Activated T-cell treated with anti-CD3 and anti-CD28 coated beads, Interleukin-2, amount 50 U/mL, for 72 hours (primary cell): ENCODE measurements around the gene FIG4. TPM values are rescaled to one million over a fixed set of nuclear protein-coding genes. Genes with fewer than 3 reads are reported as not detected.
"Not testable (repeated sequence)": the region's sequence is repeated elsewhere in the genome, so short reads cannot be mapped to it uniquely, and the experiment has no call there.

Source experiments
- ATAC-seq, 2 donors: fragments of 150-1000 bp; cut with Tn5 transposase; replicated peaks in 1 of 2; 2 replicates each; pipeline ENCODE4 v1.10.0; 2021; ENCODE audit warnings: moderate library complexity in 2 of 2, mild to moderate bottlenecking in 1 of 2
- DNase-seq, 2 donors: peaks; one replicate each; pipeline ENCODE4 v3.0.0; 2021 to 2022; ENCODE audit warnings: mixed read lengths in 1 of 2
- H3K27ac Mint-ChIP-seq: one replicate; pipeline ENCODE4 v1.8.0; 2022; ENCODE audit warnings: mild to moderate bottlenecking, moderate library complexity, mixed read lengths
- H3K27me3 Mint-ChIP-seq: one replicate; pipeline ENCODE4 v1.8.0; 2022; ENCODE audit warnings: low read depth, mixed read lengths
- H3K36me3 Mint-ChIP-seq, 2 donors: one replicate each; pipeline ENCODE4 v1.8.0; 2022; ENCODE audit warnings: mixed read lengths in 2 of 2, mild to moderate bottlenecking in 1 of 2; ENCODE audit not compliant: insufficient read depth in 2 of 2
- H3K4me1 Mint-ChIP-seq: one replicate; pipeline ENCODE4 v1.8.0; 2022; ENCODE audit warnings: low read depth, mixed read lengths
- H3K4me3 Mint-ChIP-seq, 2 donors: one replicate each; pipeline ENCODE4 v1.8.0; 2022; ENCODE audit warnings: mild to moderate bottlenecking in 2 of 2, mixed read lengths in 2 of 2, moderate library complexity in 2 of 2
- H3K9me3 Mint-ChIP-seq, 2 donors: one replicate each; pipeline ENCODE4 v1.8.0; 2022; ENCODE audit warnings: mixed read lengths in 2 of 2
- total RNA-seq, 2 donors: library from RNA; stranded (reverse); gene quantifications; one replicate each; pipeline ENCODE4 v1.2.3, GENCODE V29; 2022

Gene FIG4
- total RNA-seq, 2 donors from 2014 or later, result 15.0 to 21.0 TPM

DNA sequence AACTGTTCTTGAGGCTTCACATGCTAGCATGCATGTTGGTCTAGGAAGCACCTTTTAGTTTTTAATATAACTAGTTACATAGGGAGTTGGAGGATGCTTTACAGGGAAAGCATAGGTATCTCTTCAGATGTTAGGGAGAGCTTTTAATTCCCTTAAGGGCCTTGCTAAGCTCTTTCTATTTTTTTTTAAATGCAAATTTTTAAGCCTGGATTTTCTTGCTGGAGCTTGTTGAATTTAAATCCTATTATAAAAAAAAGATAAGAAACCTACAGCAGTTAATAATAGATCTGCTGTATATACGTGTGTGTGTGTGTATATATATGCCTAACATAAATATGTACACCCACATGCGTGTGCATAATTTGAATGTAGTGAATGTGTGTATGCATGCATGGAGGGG lies 79.0 kb downstream of the FIG4 start:
- H3K9me3 Mint-ChIP-seq, result peaks cover 0 to 3% of the 10 kb centered on the region in 2 donors
- DNase-seq (no peak), ATAC-seq (no peak)
- H3K27me3 Mint-ChIP-seq, result no peaks in the 10 kb centered on the region
- peaks cover 4 to 6% of the 10 kb centered on the region in 2 donors for H3K36me3 Mint-ChIP-seq
- no peak overlapping the region for H3K4me3 Mint-ChIP-seq
- H3K27ac Mint-ChIP-seq, result no peak overlapping the region
- peaks cover 8% of the 10 kb centered on the region for H3K4me1 Mint-ChIP-seq

DNA sequence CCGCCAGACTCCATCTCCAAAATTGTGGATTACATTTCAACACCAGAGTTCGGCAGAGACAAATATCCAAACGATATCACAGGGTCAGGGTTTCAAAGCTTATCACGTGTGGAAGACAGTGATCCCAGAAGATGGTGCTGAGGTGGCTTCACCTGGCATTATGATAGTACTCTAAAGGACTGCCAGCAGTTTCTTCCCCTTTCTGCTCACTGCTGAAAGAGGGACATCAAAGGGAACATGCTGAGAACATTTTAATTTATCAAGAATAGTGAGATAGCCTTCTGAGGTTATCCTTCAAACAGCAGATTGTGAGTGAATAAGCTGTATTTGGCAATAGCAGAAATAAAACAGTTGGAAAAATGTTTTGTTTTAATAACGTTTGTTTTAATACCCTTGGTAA lies 79.7 kb downstream of the FIG4 start:
- Mint-ChIP-seq H3K27me3 (no peaks in the 10 kb centered on the region), H3K27ac (no peak overlapping the region), H3K4me1 (peaks cover 8% of the 10 kb centered on the region), H3K4me3 (no peak overlapping the region), H3K9me3 (peaks cover 0 to 3% of the 10 kb centered on the region in 2 donors), H3K36me3 (peaks cover 4 to 6% of the 10 kb centered on the region in 2 donors)
- no peak for ATAC-seq
- no peak for DNase-seq

DNA sequence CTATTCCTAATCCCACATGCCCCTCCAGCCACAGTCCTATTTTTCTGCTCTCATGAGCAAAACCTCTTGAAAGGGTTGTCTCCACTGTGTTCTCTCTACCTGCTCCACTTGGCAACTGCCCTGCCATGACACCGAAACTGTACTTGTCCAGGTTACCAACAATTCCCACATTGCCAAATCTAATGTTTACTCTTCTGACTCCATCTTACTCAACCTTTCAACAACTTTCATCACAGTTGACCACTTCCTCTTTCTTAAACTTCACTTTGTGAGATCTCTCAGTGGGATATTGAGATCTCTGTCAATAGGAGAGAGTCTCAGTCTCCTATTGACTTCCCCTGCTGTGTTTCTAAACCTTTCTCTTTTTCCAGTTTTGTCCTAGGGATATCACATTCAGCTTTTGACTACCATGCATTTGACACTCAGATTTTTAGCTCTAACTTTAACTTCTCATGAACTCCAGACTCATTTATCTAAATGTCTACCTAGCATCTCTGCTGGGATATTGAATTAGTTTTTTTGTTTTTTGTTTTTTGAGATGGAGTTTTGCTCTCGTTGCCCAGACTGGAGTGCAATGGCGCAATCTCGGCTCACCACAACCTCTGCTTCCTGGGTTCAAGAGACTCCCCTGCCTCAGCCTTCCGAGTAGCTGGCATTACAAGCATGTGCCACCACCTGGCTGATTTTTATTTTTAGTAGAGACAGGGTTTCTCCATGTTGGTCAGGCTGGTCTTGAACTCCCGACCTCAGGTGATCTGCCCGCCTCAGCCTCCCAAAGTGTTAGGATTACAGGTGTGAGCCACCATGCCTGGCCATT lies 81.1 kb downstream of the FIG4 start:
- H3K9me3 Mint-ChIP-seq, H3K4me1 Mint-ChIP-seq, H3K27me3 Mint-ChIP-seq, DNase-seq, H3K36me3 Mint-ChIP-seq, H3K4me3 Mint-ChIP-seq, ATAC-seq: not testable (repeated sequence)
- H3K27ac Mint-ChIP-seq, result peak overlapping the region; percentile 14

DNA sequence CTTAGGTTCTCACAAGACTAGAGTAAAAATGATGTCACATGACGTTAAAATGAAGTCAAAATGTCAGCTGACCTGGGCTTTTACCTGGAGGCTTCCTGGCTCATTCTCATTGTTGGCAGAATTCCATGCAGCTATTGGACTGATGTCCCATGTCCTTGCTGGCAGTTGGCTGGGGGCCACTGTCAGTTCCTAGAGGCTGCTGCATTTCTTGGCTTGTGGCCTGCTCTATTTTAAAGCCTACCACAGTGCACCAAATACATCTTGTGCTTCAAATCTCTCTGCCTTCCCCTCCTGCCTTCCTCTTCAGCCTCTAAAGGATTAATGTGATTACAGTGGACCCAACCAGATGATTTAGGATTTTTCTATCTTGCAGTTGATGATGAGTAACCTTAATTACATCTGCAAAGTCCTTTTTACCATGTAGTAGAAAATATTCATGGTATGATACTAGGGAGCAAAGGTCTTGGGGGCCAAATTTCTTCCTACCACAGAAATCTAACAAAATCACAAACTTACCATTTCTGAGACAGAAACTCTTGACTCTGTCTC lies 81.9 kb downstream of the FIG4 start:
- Mint-ChIP-seq H3K27me3 (no peaks in the 10 kb centered on the region), H3K4me1 (peaks cover 8% of the 10 kb centered on the region), H3K27ac (no peak overlapping the region), H3K9me3 (peaks cover 0 to 3% of the 10 kb centered on the region in 2 donors), H3K36me3 (peaks cover 4% of the 10 kb centered on the region in 2 donors), H3K4me3 (no peak overlapping the region)
- DNase-seq (no peak), ATAC-seq (no peak)

DNA sequence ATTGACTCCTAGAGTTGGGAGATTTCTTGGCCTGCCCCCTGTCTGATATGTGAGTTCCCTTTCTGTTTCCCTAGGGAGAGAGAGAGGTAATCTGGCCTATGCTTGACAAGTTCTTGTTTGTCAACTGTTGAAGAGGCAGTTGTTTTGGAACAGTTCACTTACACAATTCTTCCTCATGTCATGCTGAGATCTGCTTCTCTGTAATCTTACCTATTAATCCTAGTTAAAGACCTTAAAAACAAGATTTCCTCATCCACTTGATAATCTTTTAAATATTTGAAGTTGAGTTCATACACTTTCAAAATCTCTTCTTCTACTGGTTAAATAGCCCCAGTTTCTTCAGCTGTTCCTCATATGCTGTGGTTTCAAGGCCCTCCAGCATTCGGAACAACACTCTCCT lies 89.9 kb downstream of the FIG4 start:
- Mint-ChIP-seq H3K27me3 (no peaks in the 10 kb centered on the region), H3K36me3 (peaks cover 0 to 2% of the 10 kb centered on the region in 2 donors)
- no peak for ATAC-seq

DNA sequence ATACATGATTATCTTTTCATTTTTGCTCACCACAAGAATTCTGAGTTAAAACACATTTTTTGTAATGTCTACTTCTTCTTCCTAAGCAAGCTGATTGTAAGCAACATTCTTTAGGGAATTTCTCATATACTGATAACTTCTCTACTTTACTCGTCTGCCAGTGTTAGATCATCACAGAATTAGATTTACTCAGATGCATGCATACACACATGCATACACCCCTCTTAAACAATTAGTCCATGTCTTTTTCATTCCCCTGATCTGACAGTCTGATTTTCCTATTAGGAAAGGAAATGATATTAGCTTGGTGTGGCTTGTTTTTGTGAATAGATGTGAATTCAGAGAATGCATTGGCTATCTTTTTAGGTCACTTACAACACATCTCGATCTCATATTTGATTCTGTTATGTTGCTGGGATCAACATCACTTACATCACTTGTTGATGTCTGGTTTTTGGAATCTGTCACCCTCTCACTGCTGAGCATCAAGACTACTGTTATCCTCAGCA lies 91.4 kb downstream of the FIG4 start:
- ATAC-seq (no peak), DNase-seq (no peak)
- Mint-ChIP-seq H3K4me1 (no peaks in the 10 kb centered on the region), H3K9me3 (no peaks in the 10 kb centered on the region), H3K4me3 (no peak overlapping the region), H3K36me3 (peaks cover 0 to 3% of the 10 kb centered on the region in 2 donors), H3K27ac (no peak overlapping the region), H3K27me3 (no peaks in the 10 kb centered on the region)

More for the DNA sequence above, 89.9 kb downstream of the FIG4 start:
- DNase-seq, result no peak
- Mint-ChIP-seq H3K27ac (no peak overlapping the region), H3K4me1 (no peaks in the 10 kb centered on the region), H3K9me3 (no peaks in the 10 kb centered on the region), H3K4me3 (no peak overlapping the region)

DNA sequence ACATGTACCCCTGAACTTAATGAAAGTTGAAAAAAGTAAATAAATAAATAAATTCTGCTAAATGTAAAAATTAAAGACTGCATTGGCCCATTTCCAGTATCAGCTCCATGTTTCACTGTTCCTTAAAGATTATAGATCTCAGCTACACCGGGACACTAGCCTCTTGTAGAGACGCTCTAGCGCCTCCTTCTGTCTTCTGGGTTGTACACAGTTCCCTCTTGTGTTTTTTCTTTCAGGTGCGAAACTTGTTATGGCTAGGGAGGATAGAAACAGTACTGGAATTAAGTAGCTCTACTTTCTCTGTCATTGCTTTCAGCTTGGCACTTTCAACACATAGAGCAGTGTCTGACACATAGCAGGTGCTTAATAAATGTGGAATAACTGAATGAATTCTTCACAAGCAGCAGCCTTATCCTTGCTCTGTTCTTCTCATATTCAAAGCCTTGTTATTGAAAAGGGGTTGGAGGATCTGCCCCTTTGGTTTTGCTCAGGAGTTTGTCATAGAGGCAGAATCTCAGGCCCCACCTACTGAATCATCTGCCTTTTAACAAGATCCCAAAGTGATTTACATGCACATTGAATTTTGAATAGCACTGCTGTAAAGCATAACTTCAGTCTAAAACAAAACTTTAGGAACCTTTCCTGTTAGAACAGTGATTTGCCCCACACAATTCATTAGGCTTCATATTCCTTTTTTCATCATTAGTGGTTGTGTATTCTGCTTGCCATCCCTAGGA lies 92.3 kb downstream of the FIG4 start:
- H3K27ac Mint-ChIP-seq, result no peak overlapping the region
- H3K9me3 Mint-ChIP-seq, result no peaks in the 10 kb centered on the region
- H3K27me3 Mint-ChIP-seq, result no peaks in the 10 kb centered on the region
- DNase-seq (no peak), ATAC-seq (no peak)
- H3K36me3 Mint-ChIP-seq, result peaks cover 0 to 3% of the 10 kb centered on the region in 2 donors
- H3K4me1 Mint-ChIP-seq, result no peaks in the 10 kb centered on the region
- no peak overlapping the region for H3K4me3 Mint-ChIP-seq

DNA sequence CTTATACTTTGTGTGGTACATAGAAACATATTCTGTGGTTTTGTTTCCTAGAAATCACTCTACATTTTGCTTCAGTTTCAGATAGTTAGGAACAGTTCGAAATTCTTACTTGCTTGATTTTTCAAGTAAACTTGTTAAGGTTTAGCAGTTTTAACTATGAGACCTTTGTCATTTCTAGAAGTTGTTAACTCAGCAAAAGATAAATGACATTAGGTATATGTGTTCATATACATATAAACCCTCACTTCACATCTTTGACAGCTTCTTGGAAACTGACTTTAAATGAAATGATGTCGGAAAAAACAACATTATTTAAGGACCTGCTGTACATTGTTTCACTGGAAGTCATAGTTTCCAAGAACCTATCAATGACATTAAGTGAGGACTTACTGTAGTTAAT lies 96.2 kb downstream of the FIG4 start:
- Mint-ChIP-seq H3K4me3 (no peak overlapping the region), H3K4me1 (no peaks in the 10 kb centered on the region), H3K36me3 (peaks cover 0 to 3% of the 10 kb centered on the region in 2 donors), H3K9me3 (no peaks in the 10 kb centered on the region), H3K27ac (no peak overlapping the region), H3K27me3 (no peaks in the 10 kb centered on the region)
- DNase-seq, result no peak
- no peak for ATAC-seq

DNA sequence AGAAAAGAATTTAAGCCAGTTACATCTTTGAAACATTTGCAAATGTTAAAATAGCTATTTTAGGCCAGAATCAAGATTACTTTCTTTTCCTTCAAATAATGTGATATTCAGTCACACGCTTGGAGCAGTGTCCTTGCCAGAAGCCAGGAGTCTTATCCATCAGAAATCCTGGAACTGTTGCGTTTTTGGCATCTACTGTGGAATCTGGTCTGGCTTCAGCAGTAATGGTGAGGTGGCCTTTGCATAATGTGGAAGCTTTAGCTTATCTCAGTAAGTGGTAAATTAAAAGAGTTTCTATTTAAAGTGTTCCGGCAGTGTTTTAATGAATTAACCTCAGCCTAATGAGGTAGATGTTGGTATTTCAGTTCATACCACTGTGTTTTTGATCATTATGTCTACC lies 97.6 kb downstream of the FIG4 start:
- H3K36me3 Mint-ChIP-seq, result peaks cover 0 to 3% of the 10 kb centered on the region in 2 donors
- H3K9me3 Mint-ChIP-seq, result no peaks in the 10 kb centered on the region
- peaks cover 1% of the 10 kb centered on the region for H3K4me1 Mint-ChIP-seq
- H3K27ac Mint-ChIP-seq, result no peak overlapping the region
- no peaks in the 10 kb centered on the region for H3K27me3 Mint-ChIP-seq
- no peak for ATAC-seq
- no peak overlapping the region for H3K4me3 Mint-ChIP-seq
- no peak for DNase-seq

DNA sequence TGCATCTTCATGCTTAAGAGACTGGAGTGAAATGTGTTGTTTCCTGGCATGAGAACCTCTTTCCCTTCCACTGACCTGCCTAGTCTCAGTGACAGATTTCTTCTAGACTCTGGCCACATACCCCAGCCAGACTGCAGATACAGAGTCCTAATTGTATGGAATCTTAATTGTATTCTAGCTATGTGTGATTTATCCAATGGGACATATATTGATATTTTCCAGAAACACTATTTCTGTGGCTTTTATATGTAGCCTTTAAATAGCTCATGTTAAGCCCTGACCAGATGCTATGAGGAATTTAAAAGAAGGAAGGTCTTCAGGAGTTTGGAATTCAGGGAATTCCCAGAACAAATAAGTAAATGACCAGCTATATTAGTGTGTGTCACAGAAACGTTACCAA lies 99.0 kb downstream of the FIG4 start:
- no peak overlapping the region for H3K27ac Mint-ChIP-seq
- peaks cover 0 to 1% of the 10 kb centered on the region in 2 donors for H3K36me3 Mint-ChIP-seq
- ATAC-seq (no peak), DNase-seq (no peak)
- H3K9me3 Mint-ChIP-seq, result no peaks in the 10 kb centered on the region
- H3K4me1 Mint-ChIP-seq, result peaks cover 6% of the 10 kb centered on the region
- no peaks in the 10 kb centered on the region for H3K27me3 Mint-ChIP-seq
- H3K4me3 Mint-ChIP-seq, result no peak overlapping the region

DNA sequence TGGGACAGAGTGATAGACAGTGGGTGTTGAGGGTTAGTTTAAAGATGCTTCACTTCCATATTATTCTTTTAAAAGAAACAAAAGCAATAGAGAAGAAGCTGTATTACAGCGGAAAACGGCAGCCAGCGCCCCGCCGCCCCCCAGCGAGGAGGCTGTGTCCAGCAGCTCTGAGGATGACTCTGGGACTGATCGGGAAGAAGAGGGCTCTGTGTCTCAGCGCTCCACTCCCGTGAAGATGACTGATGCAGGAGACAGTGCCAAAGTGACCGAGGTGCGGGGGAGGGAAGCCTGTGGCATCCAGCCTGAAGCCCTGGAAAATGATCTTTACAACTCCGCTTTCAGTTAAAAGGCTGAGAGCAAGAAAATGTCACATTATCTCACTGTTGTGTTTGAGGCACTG lies 100.2 kb downstream of the FIG4 start:
- Mint-ChIP-seq H3K27ac (no peak overlapping the region), H3K4me1 (peaks cover 11% of the 10 kb centered on the region), H3K27me3 (no peaks in the 10 kb centered on the region), H3K4me3 (no peak overlapping the region), H3K9me3 (no peaks in the 10 kb centered on the region), H3K36me3 (peaks cover 0 to 1% of the 10 kb centered on the region in 2 donors)
- ATAC-seq, result no peak
- no peak for DNase-seq

DNA sequence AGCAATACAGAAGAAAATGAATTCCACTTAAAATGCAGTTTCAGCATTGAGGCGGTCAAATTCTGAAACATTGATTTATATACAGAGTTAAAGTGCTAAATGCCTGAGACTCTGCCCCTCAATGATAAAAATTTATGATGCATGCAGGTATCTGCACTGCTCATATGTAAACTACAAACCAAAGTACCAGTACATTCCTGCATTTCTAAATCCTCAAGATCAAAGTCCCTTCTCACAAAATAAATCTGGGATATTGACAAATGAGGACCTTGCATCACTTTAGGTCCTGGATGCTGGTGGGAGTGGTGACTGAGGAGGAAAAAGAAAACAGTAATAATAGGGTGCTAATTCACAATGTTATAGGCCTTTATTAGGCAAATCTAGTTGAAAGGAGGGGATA lies 101.9 kb downstream of the FIG4 start:
- Mint-ChIP-seq H3K27ac (peak overlapping the region; percentile 48), H3K36me3 (no peaks in the 10 kb centered on the region), H3K9me3 (no peaks in the 10 kb centered on the region), H3K4me3 (no peak overlapping the region), H3K4me1 (peaks cover 11% of the 10 kb centered on the region), H3K27me3 (no peaks in the 10 kb centered on the region)
- no peak for ATAC-seq
- no peak for DNase-seq

DNA sequence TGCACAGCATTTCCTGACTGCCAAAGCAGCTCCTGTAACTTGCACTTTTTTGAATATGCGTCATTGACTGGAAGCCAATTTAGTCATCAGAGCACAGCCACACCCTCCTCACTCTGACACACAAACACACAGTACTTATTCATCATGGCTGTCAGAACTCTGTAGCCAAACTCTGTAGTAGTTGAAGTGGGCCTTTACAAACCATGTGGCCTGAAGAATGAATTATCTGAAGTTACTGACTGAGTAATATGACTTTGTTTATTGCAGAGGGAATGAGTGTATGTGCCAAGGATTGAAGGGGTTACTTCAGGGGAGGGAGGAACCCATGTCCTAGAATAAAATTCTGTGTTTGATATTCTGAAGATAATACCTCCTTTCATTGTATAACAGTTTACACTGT lies 102.7 kb downstream of the FIG4 start:
- Mint-ChIP-seq H3K36me3 (no peaks in the 10 kb centered on the region), H3K27ac (peak overlapping the region; percentile 13), H3K4me1 (peaks cover 11% of the 10 kb centered on the region), H3K27me3 (no peaks in the 10 kb centered on the region), H3K9me3 (no peaks in the 10 kb centered on the region), H3K4me3 (no peak overlapping the region)
- DNase-seq (peak; percentile 23 to 29), ATAC-seq (peak; percentile 98 to 100)
